Activated CD8-positive, alpha-beta memory T cell treated with anti-CD3 and anti-CD28 coated beads, Interleukin-2, amount 50 U/mL, for 1 hour (primary cell): ENCODE data around the gene PRKCD.

Experiments used
- DNase-seq: peaks from one replicate; pipeline ENCODE4 v3.0.0-alpha.2; 2020; ENCODE audit errors: extremely low read depth

The PRKCD gene

DNA sequence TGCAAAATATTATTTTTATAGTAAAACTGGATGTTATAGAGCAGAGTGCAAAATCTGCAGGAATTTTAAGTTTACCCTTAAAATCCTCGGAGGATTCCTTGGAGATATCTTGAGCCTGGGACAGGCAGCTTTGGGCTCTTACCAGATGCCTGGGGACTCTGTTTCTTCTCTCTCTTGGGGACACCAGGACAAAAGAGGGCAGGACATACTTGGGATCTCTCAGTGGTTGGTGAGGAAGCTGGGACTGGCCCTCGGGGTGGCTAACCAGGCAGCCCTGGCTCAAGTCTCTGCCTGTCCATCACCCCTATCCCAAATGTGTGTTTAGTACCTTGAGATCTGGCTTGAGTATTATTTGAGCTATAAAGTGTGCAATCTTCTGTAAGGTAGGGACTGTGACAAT lies 56.2 kb downstream of the PRKCD start:
- no peak for DNase-seq

GRCh38 chr3:53218131-53218530 lies 57.1 kb downstream of the PRKCD start:
- DNase-seq = no peak

DNA sequence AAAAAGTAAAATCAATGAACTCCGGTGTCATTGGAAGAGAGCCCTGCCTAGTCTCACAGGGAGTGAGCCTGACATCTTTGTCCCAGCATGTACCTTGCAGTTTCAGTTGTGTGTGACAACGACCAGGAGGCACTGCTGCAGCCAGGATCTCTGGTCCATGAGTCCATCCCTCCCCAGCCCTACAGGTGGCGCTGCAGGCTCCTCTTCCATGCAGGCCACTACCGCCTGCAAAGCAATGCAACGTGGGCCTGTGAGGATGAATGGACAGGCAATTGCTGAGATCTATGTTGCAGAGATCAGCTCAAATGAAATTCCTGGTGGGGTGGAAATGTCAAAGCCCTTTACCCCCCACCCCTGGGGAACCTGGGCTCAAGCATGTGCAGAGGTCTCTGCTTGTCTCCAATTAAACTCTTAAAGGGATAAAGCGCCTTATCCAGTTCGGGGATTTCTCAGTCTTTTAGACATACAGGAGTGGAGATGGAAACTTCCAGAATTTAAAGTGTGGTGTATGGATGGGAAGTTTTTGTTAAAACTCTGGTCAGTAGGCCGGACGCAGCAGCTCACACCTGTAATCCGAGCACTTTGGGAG lies 59.0 kb downstream of the PRKCD start:
- no peak for DNase-seq

- no peak for DNase-seq
These were observed 60.3 kb downstream of the PRKCD start for GRCh38 chr3:53221345-53221744.

GRCh38 chr3:53221827-53222182 lies 60.8 kb downstream of the PRKCD start:
- no peak for DNase-seq

DNA sequence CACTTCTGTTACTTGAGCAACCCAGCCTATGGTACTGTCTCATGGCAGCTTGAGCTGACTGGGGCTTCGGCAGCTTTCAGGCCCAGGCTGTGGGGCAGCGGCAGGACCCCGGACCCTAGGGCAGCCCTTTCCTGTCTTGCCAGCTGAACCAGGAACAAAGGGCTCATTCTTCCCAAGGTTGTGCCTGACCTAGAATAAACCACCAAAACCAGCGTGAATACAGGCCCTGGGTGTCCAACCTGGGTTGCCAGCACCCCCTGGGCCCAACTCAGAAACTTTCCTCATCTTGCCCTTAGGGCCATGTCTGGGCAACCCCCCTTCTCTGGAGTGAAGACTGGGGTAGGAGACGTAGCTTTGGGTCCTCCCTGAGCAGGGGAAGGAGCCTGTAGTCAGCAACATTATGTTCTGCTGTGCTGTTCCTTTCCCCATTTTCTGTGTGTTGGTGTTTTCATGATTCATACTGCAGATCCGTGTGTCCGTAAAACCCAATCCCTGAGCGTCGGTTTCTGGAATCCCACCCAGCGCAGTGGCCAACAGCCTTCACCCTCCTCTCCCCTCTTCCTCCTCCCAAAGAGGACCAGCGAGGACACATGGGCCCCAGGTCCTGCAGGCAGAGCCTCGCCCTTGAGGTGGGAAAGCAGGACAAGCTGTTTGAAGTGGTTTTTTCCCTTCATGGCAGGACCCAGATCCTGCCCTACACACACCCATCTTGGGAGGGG lies 61.3 kb downstream of the PRKCD start:
- DNase-seq = no peak

GRCh38 chr3:53223025-53223424 lies 62.0 kb downstream of the PRKCD start:
- DNase-seq = no peak

DNA sequence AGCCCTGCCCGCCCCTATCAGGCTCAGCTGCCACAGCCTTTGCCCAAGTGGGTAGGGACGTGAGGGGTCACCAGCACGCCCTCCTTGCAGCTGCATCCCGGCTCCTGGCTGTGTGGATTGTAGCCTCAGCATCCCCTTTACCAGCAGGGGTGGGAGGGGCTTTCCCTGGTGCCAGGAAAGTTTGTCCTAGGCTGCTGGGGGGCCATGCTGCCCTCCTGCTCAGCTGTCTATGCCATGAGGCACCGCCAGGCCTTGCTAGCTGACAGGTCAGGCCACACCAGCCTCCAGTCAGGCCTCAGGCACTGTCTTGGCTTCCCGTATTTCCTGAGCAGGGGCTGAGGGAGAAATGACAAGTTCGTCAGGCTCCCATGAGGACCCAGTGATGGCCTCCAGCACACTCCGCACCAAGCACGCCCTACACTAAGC lies 62.5 kb downstream of the PRKCD start:
- DNase-seq = no peak

DNA sequence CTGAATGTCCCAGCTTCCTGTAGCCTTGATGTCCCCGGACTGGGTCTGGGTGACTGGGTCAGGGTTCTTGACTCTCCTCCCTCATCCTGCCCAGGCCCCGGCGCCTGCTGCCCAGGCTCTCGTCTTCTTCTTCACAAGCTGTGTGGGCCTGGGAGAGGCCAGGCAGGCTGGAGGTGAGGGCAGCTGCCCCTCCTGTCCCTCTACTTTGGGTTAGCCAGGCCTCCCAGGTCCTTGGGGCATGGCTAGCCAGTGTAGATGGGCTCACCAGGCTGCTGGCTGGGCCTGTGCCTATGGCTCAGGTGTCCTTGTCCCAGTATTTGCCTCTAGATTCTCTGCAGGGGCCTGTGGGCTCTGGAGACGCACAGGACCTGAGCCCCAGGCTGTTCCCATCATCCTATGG lies 63.0 kb downstream of the PRKCD start:
- DNase-seq = no peak

GRCh38 chr3:53224536-53224935 lies 63.5 kb downstream of the PRKCD start:
- DNase-seq = no peak

- DNase-seq = no peak
These were observed 64.2 kb downstream of the PRKCD start for GRCh38 chr3:53225181-53225580.

- DNase-seq = no peak
These were observed 64.6 kb downstream of the PRKCD start for GRCh38 chr3:53225651-53226050.

GRCh38 chr3:53226142-53226840 lies 65.3 kb downstream of the PRKCD start:
- DNase-seq = no peak

GRCh38 chr3:53226841-53227407 lies 65.9 kb downstream of the PRKCD start:
- DNase-seq = no peak

GRCh38 chr3:53227993-53228885 lies 67.2 kb downstream of the PRKCD start:
- DNase-seq = no peak

DNA sequence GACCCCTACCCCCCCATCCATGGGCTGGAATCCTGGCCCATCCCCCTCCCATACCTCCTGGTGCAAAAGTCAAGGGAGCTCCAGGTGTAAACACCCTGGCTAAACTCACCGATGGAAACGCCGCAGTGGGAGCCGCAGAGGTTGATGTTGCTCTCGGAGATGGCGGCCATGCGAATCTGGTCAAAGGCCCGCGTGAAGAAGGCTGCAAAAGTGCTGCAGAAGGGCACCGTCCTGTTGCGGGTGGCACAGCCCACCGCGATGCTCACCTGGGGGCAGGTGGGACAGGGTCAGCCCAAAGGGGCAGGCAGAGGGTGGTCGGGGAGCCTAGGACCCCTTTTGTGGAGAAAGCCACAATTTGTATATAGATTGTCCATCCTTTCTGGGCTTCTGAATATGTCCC lies 68.2 kb downstream of the PRKCD start:
- DNase-seq = no peak

DNA sequence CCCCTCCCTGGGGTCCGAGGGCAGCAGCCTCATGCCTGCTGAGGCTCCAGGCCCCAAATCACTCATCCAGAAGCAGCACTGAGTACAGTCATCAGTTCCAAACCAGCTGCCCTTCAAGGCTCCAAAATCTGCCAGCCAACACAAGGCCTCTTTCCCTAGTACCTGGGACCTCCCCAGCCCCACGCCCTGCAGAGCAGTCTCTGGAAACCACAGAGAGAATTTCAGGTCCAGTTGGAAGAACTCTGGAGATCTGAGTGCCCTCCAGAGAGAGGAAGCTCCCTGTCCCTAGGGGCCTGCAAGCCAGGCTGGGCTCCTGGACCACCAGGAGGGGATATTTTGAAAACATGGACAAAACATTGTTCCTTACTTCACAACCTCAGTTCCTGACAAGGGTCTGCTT lies 68.6 kb downstream of the PRKCD start:
- no peak for DNase-seq

- no peak for DNase-seq
These were observed 69.1 kb downstream of the PRKCD start for GRCh38 chr3:53230041-53230621.

DNA sequence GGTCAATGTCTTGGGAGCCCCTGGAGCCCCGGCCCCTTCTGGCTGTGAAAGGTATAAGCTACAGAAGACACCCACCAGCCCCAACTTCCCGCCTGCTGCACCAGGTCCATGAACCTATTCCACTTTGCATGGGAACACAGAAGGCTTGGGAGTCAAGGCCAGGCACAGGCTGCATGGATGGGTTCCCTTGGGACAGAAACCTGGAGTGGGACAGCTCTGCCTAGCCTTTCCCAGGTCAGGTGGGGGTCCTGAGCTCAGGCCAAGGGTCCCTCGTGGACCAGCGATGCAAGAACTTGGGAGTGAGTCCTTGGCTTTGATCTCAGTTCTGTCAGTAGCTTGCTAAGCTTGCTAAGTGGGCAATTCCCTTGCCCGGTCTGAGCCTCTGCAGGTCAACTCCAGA lies 69.8 kb downstream of the PRKCD start:
- no peak for DNase-seq

- no peak for DNase-seq
These were observed 70.8 kb downstream of the PRKCD start for GRCh38 chr3:53231532-53232511.
